Measurements from ENCODE around the gene BEND7.
"Not testable (repeated sequence)": the region's sequence is repeated elsewhere in the genome, so short reads cannot be mapped to it uniquely, and the experiment has no call there.

BEND7 gene

GRCh38 chr10:13483073-13483472 lies 45.7 kb downstream of the BEND7 start:
- DNase-seq (ENCODE audit: low spot score), result no peak

- DNase-seq (ENCODE audit: low spot score), result no peak
Observed at GRCh38 chr10:13481690-13482089, 47.1 kb downstream of the BEND7 start.

GRCh38 chr10:13475124-13475523 lies 53.7 kb downstream of the BEND7 start:
- DNase-seq (ENCODE audit: low spot score), result no peak

- no peak for DNase-seq (ENCODE audit: low spot score)
Observed at GRCh38 chr10:13473986-13474385, 54.8 kb downstream of the BEND7 start.

- no peak for DNase-seq (ENCODE audit: low spot score)
Observed at GRCh38 chr10:13472359-13472758, 56.5 kb downstream of the BEND7 start.

- DNase-seq (ENCODE audit: low spot score), result no peak
Observed at GRCh38 chr10:13470270-13470669, 58.5 kb downstream of the BEND7 start.

DNA sequence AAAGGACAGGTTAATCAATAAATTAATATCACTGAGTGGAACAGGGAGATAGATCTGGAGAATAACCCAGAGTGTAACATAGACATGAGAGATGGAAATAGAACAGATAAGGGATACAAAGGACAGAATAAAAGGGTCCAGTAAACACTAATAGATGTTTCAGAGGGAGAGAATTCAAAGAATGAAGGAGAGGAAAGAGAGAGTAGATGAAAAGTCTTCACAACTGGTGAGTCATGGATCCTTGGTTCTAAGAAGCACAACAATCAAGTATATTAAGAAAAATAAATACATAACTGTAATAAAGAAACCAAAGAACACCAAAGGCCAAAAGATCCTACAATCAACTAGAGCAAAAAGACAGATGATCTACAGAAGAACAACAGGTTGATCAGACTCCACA lies 66.3 kb downstream of the BEND7 start:
- DNase-seq (ENCODE audit: low spot score), result peak; percentile 23

GRCh38 chr10:13458687-13459012 lies 70.2 kb downstream of the BEND7 start:
- no peak for DNase-seq (ENCODE audit: low spot score)

DNA sequence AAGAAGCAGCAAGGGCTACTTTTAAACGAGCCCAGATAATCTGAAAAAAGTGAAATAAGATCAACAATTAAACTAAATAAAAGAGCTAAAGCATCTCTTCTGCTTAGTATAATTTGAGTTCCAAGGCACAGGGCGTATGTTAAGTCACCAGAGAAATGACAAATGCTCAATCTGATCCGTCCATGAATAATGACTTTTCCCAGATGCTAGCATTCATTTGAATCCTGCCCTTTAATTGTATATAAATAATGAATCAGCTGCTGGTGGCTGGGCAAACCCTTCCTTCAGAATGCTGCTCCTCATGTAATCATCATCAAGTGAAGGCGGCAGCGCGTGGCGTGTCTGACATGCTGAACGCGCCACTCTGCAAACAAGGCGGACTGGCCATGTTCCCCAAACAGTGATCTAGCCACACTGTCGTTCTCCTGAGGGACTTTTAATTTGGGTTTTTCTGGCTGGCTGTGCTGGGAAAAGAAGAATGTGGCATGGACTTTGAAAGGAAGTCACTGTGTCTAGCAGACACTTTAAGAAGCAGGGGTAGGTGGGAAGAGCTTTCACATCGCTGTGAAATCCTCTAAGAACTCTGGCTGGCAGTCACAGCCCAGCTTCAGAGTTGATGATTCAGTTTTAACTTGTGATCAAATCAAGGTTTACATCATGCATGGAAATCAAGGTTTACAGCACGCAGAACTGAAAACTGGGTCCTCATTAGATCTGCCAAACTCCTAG lies 70.7 kb downstream of the BEND7 start:
- DNase-seq (ENCODE audit: low spot score), result no peak

DNA sequence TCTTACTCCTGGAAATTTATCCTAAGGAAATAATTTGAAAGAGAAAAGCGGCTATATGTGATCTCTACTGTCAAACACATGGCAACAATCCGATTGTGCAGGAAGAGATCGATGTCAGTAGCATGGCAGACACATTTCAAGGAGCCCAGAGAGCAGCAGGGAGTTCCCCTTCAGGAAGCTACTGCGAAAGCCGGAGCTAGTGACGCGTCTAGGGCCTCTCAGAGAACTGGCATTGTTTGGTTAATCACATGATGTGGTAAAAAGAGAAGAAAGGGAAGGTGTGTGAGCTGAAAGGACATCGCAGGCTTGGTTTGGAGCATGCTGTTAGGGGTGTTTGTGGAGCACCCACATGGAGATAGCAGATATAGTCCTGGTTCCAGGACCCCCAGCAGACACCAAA lies 74.9 kb downstream of the BEND7 start:
- no peak for DNase-seq (ENCODE audit: low spot score)

GRCh38 chr10:13450069-13450468 lies 78.7 kb downstream of the BEND7 start:
- peak; percentile 46 for DNase-seq (ENCODE audit: low spot score)

DNA sequence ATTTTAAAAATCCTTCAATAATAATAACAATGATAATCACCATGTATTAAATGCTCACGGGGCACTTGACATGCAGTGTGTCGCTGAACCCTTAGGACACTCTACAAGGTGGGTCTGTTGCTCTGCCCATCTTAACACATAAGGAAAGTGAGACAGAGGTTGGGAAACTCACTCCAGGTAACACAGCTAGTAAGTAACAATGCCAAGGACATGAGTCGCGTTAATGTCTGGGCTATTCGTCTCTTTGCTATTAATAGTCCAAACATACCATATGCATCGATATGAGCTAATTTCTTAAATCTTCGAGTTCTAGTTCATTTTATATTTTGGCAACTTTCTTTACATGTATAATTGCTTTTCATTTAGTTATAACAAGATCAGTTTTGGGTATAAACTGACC lies 79.5 kb downstream of the BEND7 start:
- DNase-seq (ENCODE audit: low spot score), result no peak

GRCh38 chr10:13448216-13448615 lies 80.6 kb downstream of the BEND7 start:
- DNase-seq (ENCODE audit: low spot score), result no peak

- DNase-seq (ENCODE audit: low spot score), result no peak
Observed at GRCh38 chr10:13445656-13446400, 83.0 kb downstream of the BEND7 start.

DNA sequence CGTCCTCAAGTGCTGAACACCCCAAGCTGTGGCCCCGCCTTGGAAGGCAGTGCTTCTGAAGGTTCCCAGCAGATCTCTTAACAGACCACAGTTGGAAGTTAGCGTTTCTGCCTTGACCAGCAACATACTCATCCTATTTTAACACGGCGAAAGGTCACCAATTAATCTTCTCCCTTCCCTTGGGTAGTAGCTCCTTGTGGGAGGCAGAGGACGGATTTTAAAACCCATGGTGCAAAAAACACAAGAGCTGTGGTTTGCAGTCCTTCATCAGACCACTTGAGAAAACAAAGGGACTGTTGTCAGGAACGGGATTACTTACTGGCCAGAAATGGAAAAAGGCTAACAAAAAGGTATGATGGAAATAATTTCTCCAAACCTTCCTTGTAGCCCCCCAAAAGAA lies 87.3 kb downstream of the BEND7 start:
- no peak for DNase-seq (ENCODE audit: low spot score)

DNA sequence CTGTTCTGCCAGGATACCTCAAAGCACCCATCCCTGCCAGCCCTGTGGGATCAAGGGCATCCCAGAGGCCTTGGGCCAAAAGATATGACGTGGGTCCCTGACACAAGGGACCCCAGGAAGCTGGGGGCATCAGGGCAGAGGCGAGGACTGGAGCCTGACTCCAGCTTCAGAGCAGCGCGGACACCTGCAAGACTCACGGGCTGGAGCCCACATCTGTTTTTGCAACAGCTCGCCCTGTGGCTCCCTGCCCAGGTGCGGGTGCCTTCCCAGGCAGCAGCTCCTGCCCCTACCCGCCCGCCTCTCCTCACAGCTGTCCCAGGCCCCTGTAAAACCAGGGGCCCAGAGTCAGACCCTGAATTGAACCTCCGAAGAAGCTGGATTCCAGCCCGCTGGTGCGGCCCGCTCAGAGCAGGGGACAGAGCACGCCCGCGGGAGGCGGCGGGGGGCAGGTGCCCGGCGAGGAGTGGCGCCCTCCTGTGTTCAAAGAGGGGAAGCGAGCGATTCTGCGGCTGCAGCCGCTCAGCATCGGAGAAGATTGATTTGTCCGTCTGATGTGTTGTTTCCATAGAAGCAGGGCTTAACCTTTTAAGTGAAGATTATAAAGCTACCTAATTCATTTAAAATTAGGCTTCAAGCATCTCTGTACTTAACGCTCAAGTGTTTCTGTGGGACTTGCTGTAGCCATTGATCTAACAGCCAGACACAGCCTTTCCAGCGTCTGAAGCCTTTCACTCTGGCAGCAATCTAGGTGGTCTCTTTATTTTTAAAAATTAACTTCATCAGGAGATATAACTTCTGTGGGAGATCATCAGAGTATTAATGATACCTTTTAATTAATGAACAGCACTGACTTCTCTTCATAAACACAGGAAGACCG lies 88.4 kb downstream of the BEND7 start:
- peak; percentile 82 for DNase-seq (ENCODE audit: low spot score)

DNA sequence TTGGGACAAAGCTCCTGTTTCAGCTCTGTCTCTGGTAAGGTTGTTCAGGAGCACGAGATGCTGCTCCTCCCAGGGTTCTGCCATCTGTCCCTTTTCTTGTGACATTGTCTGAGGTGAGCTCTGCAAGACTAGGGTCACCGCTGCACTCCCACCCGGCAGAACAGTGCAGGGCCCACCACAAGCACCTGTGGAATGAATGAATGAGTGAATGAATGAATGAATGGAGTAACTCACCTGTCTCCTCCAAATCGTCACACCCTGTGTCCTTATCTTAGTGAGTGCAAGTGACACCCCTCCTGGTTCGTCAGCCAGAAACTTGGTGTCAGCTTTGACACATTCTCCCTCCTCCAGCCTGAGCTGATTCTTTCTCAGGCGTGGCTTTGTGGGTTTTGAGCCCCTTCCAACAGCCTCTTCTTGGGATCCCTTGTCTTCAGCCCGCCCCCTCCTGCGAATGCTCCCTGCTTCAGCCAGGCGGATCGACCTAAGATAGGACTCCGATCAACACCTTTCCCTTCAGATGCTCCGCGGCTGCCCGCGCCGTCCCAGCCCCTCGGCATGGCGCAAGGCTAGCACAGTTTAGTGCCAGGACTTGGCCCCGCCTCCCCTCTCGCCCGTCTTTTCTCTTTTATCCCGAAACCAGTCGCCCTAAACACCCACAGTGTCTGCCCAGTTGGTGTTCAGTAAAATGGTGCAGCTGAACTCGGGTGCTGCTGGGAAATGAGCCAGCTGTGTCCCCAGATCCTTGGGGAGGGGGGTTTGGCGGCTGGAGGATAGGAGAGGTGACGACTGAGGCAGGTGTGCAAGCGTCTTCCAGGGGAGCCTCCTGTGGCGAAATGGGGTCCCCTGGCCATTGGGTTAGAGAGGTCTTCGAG lies 89.3 kb downstream of the BEND7 start:
- peak; percentile 24 for DNase-seq (ENCODE audit: low spot score)

DNA sequence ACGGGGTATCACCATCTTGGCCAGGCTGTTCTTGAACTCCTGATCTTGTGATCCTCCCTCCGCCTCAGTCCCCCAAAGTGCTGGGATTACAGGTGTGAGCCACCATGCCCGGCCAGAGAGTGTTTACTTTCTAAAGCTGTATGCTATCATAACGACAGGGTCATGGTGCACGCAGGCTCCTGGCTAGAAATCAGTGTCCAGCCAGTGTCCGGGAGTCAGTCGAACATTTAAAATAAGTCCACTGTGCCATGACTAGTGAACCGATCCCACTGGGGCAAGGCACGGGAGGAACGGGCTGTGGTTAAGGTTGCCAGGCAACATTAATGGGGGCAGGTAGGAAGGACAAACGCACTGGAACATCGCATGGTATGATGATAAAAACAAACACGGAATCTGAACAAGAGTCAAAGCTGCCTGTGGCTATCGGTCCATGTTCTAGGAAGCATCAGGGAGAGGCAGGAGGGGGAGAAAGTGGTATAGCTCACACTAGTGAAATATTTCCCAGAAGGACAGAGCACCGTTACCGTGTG lies 91.7 kb downstream of the BEND7 start:
- DNase-seq (ENCODE audit: low spot score), result no peak

DNA sequence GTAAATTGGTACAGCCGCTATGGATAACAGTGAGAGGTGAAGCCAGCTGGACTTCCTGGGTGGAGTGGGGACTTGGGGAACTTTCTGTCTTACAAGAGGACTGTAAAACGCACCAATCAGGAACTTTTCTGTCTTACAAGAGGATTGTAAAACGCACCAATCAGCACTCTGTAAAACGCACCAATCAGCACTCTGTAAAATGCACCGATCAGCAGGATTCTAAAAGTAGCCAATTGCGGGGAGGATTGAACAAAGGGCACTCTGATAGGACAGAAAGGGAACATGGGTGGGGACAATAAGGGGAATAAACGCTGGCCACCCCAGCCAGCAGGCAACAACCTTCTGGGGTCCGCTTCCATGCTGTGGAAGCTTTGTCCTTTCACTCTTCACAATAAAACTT lies 100.9 kb downstream of the BEND7 start:
- not testable (repeated sequence) for DNase-seq (ENCODE audit: low spot score)

DNA sequence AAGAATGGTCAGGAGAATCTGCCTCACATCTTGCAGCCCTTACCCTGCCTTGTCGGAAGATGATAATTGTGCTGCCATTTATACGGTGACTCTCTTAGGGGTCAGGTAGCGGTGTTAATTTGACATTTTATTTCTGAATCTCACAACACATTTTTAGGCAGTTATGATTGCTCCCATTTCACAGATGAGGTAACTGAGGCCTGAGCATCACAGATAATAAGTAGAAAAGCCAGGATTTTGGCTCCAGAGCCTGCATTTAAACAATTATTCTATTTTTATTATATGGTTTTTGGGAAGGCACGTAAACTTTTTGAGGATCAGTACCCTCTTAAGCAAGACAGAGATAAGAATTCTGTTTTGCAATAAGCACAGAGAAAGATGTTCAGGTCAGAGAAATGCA lies 103.4 kb downstream of the BEND7 start:
- DNase-seq (ENCODE audit: low spot score), result no peak

GRCh38 chr10:13422800-13423199 lies 106.0 kb downstream of the BEND7 start:
- DNase-seq (ENCODE audit: low spot score), result no peak
